Aorta (tissue), 5 donors: ENCODE data around the gene RNASEH2C. TPM values are rescaled to one million over a fixed set of nuclear protein-coding genes. Genes with fewer than 3 reads are reported as not detected.

Experiments
- ATAC-seq: fragments of 200-7000 bp; cut with Tn5 transposase; one replicate; pipeline ENCODE4 v1.9.1; 2022; ENCODE audit warnings: moderate library complexity; ENCODE audit not compliant: low FRiP score
- DNase-seq, 2 donors: peaks; one replicate each; pipeline ENCODE4 v3.0.0-alpha.2; 2020
- H3K27ac ChIP-seq, 2 donors: one replicate each; pipeline ENCODE4 v1.5.1; 2013; ENCODE audit warnings: low read length in 2 of 2, mild to moderate bottlenecking in 2 of 2, moderate library complexity in 2 of 2, control low read depth in 1 of 2, inconsistent platforms in 1 of 2, low read depth in 1 of 2
- H3K27me3 ChIP-seq, 2 donors: one replicate each; pipeline ENCODE4 v1.6.1; 2013; ENCODE audit warnings: control low read depth in 1 of 2, low read length in 1 of 2, mild to moderate bottlenecking in 1 of 2, moderate library complexity in 1 of 2; ENCODE audit not compliant: insufficient read depth in 2 of 2, control insufficient read depth in 1 of 2
- H3K36me3 ChIP-seq, 2 donors: one replicate each; pipeline ENCODE4 v1.6.1; 2013; ENCODE audit warnings: control low read depth in 1 of 2, low read length in 1 of 2, mild to moderate bottlenecking in 1 of 2; ENCODE audit not compliant: insufficient read depth in 2 of 2, control insufficient read depth in 1 of 2
- H3K4me1 ChIP-seq, 2 donors: one replicate each; pipeline ENCODE4 v1.6.1; 2013; ENCODE audit warnings: low read length in 2 of 2, control low read depth in 1 of 2, mild to moderate bottlenecking in 1 of 2, moderate library complexity in 1 of 2; ENCODE audit not compliant: insufficient read depth in 2 of 2, control insufficient read depth in 1 of 2
- H3K4me3 ChIP-seq, 2 donors: one replicate each; pipeline ENCODE4 v1.5.1; 2013; ENCODE audit warnings: low read length in 2 of 2, control low read depth in 1 of 2, mild to moderate bottlenecking in 1 of 2
- H3K9me3 ChIP-seq: one replicate; pipeline ENCODE4 v1.6.1; 2013; ENCODE audit warnings: mild to moderate bottlenecking, low read length; ENCODE audit not compliant: control insufficient read depth
- WGBS, 2 donors: extraction: QIAGEN DNeasy Blood & Tissue Kit; methylation state at CpG; one replicate each; pipeline ENCODE4 v1.1.7; 2013; 5-methylcytosine and 5-hydroxymethylcytosine counted together
- intact Hi-C, 2 donors: fragments of 100-400 bp; cut with DNase I; formaldehyde crosslinking; loops; one replicate each; pipeline versions ENCODE4 v1.14.2 to v1.15.0; 2022
- polyA plus RNA-seq, 2 donors: library from polyadenylated mRNA; stranded (reverse); fragments of 200-250 nt; gene quantifications; one replicate each; pipeline ENCODE4 v1.2.3, GENCODE V29; 2013
- total RNA-seq, 2 donors: library from RNA; stranded (reverse); fragmentation: NEBNext Ultra II Directional; extraction: Animal tissue kit (Norgen Biotek cat#: 25700); gene quantifications; one replicate each; pipeline ENCODE4 v1.2.1, GENCODE V29; 2021
- donor health status: healthy with polysubstance abuse.
- donor health status: Bipolar disorder and iron deficiency.
- donor health status: DM: no; HTN: no; CAD: no.
- donor health status: DM: no; HTN: no; CAD: no.
- donor health status: DM: yes; HTN: yes; CAD: no.

RNASEH2C gene
- total and polyA plus RNA-seq, 4 donors = 53.5 to 113 (median 68.9) TPM

DNA sequence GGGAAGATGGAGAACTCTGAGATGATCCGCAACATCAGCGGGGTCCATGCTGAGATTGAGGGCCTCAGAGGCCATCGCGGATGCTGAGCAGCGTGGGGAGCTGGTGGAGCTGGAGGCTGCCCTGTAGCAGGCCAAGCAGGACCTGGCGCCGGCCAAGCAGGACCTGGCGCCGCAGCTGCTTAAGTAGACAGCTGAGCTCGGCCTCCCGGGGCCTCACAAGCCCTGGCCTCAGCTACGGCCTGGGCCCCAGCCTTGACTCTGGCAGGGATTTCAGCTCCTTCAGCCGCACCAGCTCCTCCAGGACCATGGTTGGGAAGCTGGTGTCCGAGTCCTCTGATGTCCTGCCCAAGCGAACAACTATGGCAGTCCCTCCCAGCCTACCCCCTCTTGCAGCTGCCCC lies 7.3 kb upstream of the RNASEH2C start:
- Histone ChIP-seq H3K36me3 (no peaks in the 10 kb centered on the region), H3K9me3 (no peaks in the 10 kb centered on the region), H3K27ac (no peak overlapping the region), H3K4me1 (no peaks in the 10 kb centered on the region), H3K27me3 (no peaks in the 10 kb centered on the region), H3K4me3 (no peak overlapping the region)
- intact Hi-C loops = no loop called here
- WGBS, 2 donors = 85 to 89% methylated on average over 15 of the region's 15 CpGs
- ATAC-seq = no peak
- no peak for DNase-seq

DNA sequence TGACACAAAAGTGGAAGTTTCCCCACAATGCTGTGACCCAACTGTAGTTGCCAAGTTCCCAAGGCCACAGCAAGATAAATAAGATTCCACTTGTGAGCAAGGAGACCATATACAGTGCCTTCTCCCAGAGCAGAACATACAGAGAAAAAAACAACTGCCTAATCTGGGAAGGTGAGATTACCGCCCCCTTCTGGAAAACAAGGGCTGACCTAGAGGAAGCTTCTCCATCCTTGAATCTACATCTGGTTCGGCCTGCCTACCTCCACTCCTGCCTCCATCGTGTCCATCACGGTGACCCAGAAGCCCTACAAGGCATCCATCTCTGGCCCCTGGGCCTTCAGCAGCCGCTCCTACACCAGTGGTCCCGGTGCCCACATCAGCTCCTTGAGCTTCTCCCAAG lies 6.1 kb upstream of the RNASEH2C start:
- 79 to 82% methylated on average over 6 of the region's 6 CpGs for WGBS, 2 donors
- DNase-seq (no peak), ATAC-seq (no peak)
- H3K9me3 ChIP-seq = no peaks in the 10 kb centered on the region
- intact Hi-C loops = no loop called here
- no peak overlapping the region for H3K27ac ChIP-seq
- H3K27me3 ChIP-seq = no peaks in the 10 kb centered on the region
- H3K4me1 ChIP-seq = no peaks in the 10 kb centered on the region
- no peaks in the 10 kb centered on the region for H3K36me3 ChIP-seq
- H3K4me3 ChIP-seq = no peak overlapping the region

DNA sequence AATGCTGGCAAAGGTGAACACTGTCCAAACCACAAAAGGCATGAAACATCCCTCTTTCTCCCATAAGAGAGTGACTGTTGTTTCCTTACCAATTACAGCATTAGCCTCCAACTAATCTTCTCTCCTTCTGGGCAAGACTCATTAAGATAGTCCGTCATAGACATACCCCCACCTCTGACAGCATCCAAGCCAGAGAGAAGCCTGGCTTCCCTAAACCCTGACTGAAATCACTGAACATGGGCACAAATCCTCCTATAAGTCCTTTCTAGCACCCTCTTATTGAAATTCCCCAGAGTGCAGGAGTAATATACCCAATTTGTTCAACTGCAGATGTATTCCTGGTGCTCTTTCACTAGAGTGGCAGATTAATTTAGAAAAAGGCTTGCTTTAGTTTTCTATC lies 1.7 kb upstream of the RNASEH2C start:
- H3K4me3 ChIP-seq = no peak overlapping the region
- H3K36me3 ChIP-seq = peaks cover 0 to 5% of the 10 kb centered on the region in 2 donors
- no peaks in the 10 kb centered on the region for H3K27me3 ChIP-seq
- intact Hi-C loops = no loop called here
- H3K9me3 ChIP-seq = no peaks in the 10 kb centered on the region
- whole genome bisulfite sequencing, 2 donors = 83 to 92% methylated on average over 1 of the region's 1 CpG
- no peaks in the 10 kb centered on the region for H3K4me1 ChIP-seq
- no peak for DNase-seq
- ATAC-seq = no peak
- H3K27ac ChIP-seq = no peak overlapping the region

DNA sequence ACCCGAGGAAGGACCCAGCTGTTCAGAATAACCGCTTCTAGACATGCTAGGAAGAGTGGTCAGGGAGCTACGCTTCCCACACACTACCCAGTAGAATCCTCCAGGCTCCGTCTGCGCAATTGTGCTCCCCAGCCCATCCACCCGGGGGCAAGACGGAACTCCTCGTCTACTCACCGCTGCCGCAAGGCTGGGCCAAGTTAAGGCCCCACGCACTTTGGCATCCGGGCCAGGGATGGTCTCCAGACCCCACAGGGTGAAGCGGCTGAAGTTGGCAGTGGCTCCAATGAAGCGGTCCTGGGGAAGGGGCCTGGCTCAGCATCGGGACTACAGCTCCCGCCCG lies 757 bp downstream of the RNASEH2C start:
- intact Hi-C loops = no loop called here
- peak; percentile 55 to 83 for DNase-seq
- H3K9me3 ChIP-seq = no peaks in the 10 kb centered on the region
- no peaks in the 10 kb centered on the region for H3K27me3 ChIP-seq
- H3K4me3 ChIP-seq = peak overlapping the region; percentile 32 to 43
- peaks cover 4 to 14% of the 10 kb centered on the region in 2 donors for H3K36me3 ChIP-seq
- no peak for ATAC-seq
- H3K4me1 ChIP-seq = no peaks in the 10 kb centered on the region
- WGBS, 2 donors = 2 to 3% methylated on average over 16 to 17 of the region's 17 CpGs
- H3K27ac ChIP-seq = peak overlapping the region in 1 of 2 donors; percentile 64

DNA sequence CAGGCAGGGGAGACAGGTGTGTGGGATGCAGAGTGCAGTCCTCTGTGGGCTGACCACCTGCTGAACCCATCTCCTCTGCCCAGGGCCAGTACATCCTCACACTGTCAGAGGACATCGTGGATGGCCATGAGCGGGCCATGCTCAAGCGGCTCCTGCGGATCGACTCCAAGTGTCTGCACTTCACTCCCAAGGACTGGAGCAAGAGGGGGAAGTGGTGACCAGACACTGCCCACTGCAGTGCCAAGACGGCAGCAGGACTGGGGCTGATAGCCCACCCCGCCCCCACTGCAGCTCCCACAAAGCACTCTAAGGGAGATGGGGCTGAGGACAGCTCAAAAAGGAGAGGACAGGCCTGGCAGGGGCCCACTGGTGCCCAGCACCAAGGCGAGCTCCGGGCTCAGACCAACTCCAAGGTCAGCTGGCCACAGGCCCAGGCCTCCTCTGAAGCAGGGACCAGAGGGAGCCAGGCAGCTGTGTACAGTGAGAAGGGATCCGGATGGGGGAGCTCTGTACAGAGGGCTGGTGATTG lies 1.6 kb downstream of the RNASEH2C start:
- no peak overlapping the region for H3K27ac ChIP-seq

DNA sequence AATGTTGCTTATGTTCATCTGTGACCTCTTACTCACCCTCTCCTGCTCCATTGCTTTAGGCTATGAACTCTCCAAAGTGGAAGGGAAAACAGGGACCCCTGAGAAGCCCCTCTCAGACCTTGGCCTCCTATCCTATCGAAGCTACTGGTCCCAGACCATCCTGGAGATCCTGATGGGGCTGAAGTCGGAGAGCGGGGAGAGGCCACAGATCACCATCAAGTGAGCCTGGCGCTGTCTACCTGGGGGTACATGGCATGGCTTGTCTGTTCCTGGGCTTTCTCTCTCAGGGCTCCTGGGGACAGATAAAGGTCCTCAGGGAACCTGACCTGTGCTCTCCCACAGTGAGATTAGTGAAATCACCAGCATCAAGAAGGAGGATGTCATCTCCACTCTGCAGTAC lies 2.1 kb downstream of the RNASEH2C start:
- no peak for ATAC-seq
- Histone ChIP-seq H3K36me3 (peaks cover 4 to 19% of the 10 kb centered on the region in 2 donors), H3K4me1 (no peaks in the 10 kb centered on the region), H3K9me3 (no peaks in the 10 kb centered on the region), H3K4me3 (no peak overlapping the region), H3K27ac (no peak overlapping the region), H3K27me3 (no peaks in the 10 kb centered on the region)
- intact Hi-C loops = no loop called here
- DNase-seq = peak in 1 of 2 donors; percentile 25
- WGBS, 2 donors = 93% methylated on average over 4 of the region's 4 CpGs

More for the DNA sequence above, 1.6 kb downstream of the RNASEH2C start:
- no peaks in the 10 kb centered on the region for H3K9me3 ChIP-seq
- 55 to 58% methylated on average over 10 of the region's 10 CpGs for WGBS, 2 donors
- intact Hi-C loops = no loop called here
- no peak overlapping the region for H3K4me3 ChIP-seq
- H3K4me1 ChIP-seq = no peaks in the 10 kb centered on the region
- no peak for ATAC-seq
- peaks cover 4 to 19% of the 10 kb centered on the region in 2 donors for H3K36me3 ChIP-seq
- H3K27me3 ChIP-seq = no peaks in the 10 kb centered on the region
- DNase-seq = peak in 1 of 2 donors; percentile 47

DNA sequence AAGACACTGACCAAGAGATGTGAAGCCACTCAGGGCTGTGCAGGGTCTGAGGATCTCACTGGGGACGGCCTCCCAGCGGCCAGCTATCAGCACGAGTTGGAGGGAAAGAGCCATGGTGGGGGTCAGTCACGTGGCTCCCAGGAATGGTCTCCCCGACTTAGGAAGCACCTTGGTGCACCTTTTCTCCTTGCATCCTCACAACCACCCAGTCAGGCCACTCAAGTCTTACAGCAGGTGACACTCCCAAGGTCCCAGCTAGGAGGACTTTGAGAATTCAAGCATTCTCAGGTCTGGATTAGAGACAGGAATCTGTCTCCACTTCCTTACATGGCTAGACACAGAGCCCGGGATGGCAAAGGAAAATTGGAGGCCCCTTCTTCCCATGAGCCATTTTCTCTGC lies 2.7 kb downstream of the RNASEH2C start:
- Histone ChIP-seq H3K4me3 (no peak overlapping the region), H3K36me3 (peaks cover 4 to 19% of the 10 kb centered on the region in 2 donors), H3K27ac (no peak overlapping the region), H3K4me1 (no peaks in the 10 kb centered on the region), H3K27me3 (no peaks in the 10 kb centered on the region), H3K9me3 (no peaks in the 10 kb centered on the region)
- 57 to 60% methylated on average over 6 of the region's 6 CpGs for WGBS, 2 donors
- ATAC-seq (no peak), DNase-seq (peak in 1 of 2 donors; percentile 12)
- intact Hi-C loops = no loop called here

DNA sequence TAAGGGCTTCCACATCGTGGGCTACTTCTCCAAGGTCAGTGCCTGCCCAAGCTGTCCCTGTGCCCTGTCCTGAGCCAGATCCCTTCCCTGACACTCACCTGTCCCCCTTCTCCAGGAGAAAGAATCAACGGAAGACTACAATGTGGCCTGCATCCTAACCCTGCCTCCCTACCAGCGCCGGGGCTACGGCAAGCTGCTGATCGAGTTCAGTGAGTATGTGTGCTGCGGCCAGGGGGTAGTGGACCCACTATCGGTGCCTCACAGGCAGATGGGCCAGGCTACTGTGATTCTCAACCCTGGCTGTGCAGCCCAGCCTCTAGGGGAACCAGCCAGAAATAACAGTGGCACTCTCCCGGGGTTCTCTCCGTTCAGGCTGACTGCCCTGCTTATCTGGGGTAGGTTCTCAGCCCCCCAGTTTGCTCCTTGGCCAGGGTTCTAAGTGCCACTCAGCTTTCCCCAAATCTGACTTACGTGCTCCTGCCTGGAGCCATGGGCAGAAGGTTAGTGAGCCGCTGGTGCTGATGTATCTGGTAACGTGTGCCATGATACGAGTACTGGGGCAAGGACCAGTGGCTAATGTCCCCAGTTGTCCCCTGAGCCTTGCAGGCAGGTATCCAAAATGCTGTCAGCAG lies 3.7 kb downstream of the RNASEH2C start:
- H3K4me1 ChIP-seq = no peaks in the 10 kb centered on the region
- H3K4me3 ChIP-seq = no peak overlapping the region
- DNase-seq (peak in 1 of 2 donors; percentile 32), ATAC-seq (no peak)
- H3K27me3 ChIP-seq = no peaks in the 10 kb centered on the region
- peaks cover 4 to 19% of the 10 kb centered on the region in 2 donors for H3K36me3 ChIP-seq
- WGBS, 2 donors = 59 to 62% methylated on average over 14 of the region's 14 CpGs
- no peak overlapping the region for H3K27ac ChIP-seq
- intact Hi-C loops = no loop called here
- no peaks in the 10 kb centered on the region for H3K9me3 ChIP-seq

DNA sequence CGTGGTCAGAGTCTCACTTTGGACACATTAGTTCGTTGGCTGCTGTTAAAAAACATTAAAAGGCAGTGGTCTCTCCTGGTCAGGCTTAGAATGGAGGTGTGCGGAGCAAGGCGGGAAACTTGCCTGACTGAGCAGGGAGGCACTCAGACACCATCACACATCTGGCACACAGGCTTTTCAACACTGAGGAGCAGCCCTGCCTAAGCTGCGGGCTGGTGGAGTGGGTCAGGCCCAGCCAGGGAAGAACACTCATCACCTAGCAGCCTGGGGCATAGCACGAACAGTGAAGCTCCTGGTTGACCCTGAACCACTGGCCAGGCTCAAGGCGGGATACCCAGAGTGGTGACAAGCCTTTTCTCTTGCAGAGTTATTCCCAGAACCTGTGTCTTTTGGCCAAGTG lies 4.3 kb downstream of the RNASEH2C start:
- DNase-seq = peak in 1 of 2 donors; percentile 34
- H3K27me3 ChIP-seq = no peaks in the 10 kb centered on the region
- WGBS, 2 donors = 79 to 82% methylated on average over 7 of the region's 7 CpGs
- no peaks in the 10 kb centered on the region for H3K9me3 ChIP-seq
- no peaks in the 10 kb centered on the region for H3K4me1 ChIP-seq
- intact Hi-C loops = no loop called here
- ATAC-seq = no peak
- no peak overlapping the region for H3K4me3 ChIP-seq
- no peak overlapping the region for H3K27ac ChIP-seq
- H3K36me3 ChIP-seq = peaks cover 4 to 19% of the 10 kb centered on the region in 2 donors
